ENCODE data around the gene UBE2O.

Gene UBE2O

DNA sequence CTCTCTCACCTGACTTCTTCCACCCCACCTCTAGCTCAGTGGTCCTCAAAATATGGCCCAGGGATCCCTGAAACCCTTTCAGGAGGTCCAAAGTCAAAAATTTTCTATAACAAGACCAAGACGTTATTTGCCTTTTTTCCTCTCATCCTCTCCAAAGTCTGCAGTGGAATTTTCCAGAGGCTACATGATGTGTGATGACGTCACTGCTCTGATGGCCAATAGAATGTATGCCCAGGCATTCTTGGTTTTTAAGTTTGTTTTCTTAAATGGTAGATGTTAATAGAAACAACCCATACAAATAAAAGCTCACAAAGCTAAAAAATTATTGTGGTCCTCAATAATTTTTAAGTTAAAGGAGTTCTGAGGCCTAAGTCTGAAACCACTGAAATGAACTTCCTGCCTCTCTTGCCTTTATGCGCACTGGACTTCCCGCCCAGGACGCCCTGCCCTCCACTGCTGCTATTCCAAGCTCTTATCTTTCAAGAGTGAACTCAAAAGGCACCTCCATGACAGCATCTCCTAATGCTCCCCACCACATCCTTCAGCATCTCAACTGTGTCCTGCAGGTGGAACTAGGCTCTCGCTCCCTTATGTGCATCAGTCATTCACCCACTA, 13.5 kb downstream of the UBE2O start:
- no peak for DNase-seq (ENCODE audit: low read depth)

DNA sequence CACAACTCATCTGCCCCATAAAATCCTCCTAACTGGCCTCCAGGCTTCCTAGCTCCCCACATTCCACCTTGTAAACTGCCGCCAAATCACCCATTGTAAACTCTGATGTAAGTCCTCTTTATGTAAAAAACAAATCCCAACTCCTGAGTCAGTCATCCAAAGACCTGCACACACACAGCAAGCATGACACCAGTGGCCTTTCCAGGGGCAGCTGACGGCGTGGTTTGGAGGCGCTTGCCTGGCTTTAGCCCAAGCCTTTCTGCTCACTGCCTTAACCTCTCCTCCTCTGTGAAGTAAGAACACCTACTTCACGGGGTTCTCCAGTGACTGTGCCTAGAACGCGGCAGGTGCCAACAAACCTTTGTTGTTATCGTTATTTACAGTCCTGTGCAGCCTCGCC, 14.0 kb downstream of the UBE2O start:
- DNase-seq (ENCODE audit: low read depth), result no peak

DNA sequence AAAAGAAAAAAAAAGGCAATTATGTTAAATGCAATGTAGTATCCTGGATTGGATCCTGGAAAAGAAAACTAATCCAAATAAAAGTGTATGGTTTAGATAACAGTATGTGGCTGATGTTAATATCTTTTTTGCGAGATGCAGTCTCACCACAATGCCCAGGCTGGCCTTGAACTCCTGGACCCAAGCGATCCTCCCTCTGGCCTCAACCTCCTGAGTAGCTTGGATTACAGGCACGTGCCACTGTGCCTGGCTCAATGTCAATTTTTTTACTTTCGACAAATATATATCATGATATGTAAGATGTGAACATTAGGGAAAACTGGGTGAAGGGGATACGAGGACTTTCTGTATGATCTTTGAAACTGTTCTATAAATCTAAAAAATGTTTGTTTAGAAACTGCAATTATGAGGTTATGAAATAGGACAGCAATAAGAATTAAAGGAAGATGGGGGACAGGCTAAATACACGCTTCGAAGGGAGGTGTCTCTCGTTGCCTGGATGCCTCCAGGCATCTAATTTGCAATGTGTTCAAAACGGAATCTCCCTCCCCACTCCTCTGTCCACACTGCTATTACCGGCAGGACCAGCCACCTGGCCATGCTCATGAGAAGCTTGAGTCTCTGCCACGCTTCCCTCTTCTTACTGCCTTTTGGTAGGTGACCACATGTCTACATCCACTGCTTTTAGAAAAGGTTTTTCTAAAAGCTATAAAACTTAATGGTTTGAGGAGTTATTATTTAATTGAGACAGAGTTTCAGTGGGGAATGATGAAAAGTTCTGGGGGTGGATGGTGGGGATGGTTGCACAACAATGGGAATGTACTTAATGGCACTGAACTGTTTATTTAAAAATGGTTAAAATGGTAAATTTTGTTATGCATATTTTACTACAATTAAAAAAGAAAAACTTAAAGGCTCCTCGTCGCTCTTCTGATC, 15.2 kb downstream of the UBE2O start:
- DNase-seq (ENCODE audit: low read depth), result no peak

DNA sequence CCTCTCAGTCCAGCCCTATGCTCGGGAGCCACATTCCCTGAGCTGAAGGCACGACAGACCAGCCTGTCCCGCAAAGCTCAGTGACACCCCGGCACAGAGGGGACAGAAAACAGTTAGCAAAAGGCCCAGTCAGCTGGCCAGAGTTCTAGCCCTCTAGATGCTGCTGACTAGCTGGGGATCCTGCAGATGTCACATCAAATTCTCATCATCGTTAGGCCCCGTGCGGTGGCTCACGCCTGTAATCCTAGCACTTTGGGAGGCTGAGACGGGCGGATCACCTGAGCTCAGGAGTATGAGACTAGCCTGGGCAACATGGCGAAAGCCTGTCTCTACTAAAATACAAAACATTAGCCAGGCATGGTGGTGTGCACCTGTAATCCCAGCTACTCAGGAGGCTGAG, 17.2 kb downstream of the UBE2O start:
- no peak for DNase-seq (ENCODE audit: low read depth)

DNA sequence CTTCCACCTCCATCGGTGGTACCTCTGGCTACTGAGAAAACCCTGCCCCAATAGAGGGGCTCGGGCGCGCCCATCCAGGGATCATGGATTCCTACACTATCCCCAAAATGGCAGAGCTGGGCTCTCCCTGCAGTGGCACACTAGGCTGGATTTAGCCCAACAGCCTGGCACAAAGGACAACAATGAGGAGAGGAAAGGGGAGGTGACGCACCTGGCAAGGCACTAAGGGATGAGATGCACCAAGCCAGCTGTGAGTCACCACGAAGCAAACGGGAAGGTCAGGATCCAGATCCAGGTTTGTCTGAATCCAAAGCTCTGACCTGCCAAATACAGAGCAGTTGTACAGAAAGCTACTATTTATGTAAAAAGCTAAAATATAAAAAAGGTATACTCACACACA, 18.1 kb downstream of the UBE2O start:
- no peak for DNase-seq (ENCODE audit: low read depth)

DNA sequence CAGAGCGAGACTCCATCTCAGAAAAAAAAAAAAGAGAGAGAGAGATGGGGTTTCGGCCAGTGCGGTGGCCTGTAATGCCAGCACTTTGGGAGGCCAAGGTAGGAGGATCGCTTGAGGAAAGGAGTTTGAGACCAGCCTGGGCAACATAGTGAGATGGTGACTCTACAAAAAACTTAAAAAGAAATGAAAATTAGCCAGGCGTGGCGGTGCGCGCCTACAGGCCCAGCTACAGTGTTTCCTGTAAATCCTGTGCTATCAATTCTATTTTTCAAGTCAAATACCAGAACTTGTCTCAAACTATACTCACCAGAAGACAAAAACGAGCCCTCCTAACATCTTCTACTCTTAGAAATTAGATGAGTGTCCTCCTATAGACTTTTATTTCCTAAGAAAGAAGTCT, 19.3 kb downstream of the UBE2O start:
- no peak for DNase-seq (ENCODE audit: low read depth)

DNA sequence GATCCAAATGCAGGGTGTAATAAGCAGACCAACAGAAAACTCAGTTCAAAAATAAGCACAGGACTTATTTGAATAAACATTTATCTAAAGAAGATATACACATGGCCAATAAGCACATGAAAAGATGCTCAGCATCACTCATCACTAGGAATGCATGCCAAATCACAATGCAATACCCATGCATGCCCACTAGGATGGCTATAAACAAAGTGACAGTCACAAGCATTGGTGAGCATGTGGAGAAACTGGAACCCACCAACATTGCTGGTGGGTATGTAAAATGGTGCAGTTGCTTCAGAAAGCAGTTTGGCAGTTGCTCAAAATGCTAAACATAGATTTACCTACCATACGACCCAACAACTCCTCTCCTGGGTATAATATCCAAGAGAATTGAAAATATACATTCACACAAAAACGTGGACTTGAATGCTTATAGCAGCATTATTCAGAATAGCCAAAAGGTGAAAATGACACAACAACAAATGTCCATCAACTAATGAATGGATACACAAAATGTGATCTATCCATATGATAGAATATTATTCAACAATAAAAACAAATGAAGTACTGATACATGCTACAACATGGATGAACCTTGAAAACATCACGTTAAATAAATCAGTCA, 20.1 kb downstream of the UBE2O start:
- no peak for DNase-seq (ENCODE audit: low read depth)

DNA sequence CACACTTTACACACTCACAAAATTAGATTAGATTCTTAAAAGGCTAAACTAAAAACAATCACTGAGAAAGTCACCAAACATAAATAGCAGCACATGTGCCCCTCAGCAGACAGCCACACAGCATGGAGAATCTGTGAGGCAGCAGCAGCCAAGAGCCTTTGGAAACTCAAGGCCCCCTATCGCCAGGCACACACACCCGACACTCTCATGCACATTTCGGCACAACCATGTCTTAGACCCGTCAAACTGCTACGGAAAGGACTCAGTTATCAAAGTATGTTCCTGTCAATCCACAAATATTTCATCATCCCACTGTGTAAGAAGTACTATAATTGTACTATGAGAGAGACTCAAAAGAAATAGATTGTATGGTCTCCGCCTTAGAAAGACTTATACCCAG, 20.9 kb downstream of the UBE2O start:
- DNase-seq (ENCODE audit: low read depth), result no peak

DNA sequence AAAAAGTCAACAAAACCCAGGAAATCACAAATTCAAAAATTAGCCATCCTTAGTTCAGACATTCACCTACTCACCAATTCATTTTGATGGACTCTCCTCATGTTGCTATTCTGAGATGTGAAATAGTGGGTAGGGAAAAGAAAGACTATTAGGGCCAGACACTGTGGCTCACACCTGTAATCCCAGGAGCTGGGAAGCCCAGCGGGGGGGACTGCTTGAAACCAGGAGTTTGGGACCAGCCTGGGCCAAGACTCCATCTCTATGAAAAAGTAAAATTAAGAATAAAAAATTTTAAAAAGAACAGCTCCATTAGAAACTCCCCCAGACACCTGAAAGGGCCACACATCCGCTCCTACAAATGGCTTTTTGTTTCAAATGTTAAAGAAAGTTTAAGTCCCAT, 21.4 kb downstream of the UBE2O start:
- no peak for DNase-seq (ENCODE audit: low read depth)

DNA sequence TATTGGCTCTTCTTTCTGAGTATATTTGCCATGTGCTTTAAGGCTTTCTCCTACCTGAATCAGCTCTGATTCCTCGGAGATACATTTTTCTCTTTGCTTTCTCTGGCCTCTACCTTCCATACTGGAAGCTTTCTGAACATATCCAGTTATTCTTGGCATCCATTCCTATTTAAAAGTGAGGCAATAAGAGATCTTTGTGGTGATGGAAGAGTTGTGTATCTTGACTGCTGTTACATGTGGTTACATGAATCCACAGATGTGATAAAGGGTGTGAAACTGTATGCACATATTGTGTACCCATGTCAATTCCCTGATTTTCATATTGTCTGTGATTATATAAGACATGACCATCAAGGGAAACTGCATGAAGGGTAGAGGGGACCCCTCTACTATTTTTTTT, 24.4 kb downstream of the UBE2O start:
- DNase-seq (ENCODE audit: low read depth), result no peak

DNA sequence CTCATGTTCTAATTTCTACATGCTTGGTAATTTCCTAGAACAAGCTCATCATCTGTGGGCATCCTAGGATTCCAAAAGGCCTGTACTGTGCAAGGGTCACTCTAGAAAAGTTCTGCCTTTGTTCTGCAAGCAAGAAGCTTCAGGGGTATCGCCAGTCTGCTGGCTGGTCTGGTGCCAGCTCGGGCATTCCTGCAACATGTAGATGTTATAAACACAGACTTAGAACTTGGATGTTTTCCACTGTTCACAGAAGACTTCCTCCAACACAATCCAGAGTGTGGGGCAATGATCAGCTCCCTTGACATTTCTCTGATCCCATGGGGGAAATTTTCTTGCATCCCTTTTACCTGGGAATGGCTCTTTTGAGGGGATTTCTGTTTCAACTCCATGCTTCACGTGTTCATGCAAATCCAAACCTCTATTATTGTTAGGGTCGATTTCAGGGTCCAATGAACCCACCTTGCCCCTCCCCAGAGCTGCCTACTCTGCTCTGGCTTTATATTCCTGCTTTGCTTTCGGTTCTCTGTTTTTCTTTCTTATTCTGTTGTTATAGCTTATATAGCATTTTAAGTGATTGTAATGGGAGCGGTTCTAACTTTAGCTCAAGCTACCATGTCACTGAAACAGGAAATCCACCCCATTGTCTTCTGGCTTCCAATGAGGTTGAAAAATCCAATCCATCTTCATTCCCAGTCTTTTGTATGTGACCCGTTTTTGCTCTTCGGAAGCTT, 25.3 kb downstream of the UBE2O start:
- DNase-seq (ENCODE audit: low read depth), result no peak

DNA sequence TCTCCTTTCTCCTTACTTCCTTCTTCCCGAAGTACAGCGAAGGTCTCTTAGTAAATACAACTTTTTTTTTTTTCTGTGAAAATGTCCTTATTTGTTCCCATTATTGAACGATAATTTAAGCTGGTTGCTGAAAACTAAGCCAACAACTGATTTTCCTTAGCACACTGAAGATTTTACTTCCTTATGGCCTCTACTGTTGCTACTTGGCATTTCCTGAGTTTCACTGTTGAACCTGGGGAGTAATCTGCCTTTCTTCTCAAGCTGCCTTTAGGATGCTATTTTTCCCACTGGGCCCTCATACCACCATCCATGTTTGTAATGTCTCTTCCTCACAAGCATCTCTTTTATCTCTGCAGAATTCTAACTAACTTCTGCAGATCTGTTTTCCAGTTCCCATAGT, 26.1 kb downstream of the UBE2O start:
- DNase-seq (ENCODE audit: low read depth), result no peak

DNA sequence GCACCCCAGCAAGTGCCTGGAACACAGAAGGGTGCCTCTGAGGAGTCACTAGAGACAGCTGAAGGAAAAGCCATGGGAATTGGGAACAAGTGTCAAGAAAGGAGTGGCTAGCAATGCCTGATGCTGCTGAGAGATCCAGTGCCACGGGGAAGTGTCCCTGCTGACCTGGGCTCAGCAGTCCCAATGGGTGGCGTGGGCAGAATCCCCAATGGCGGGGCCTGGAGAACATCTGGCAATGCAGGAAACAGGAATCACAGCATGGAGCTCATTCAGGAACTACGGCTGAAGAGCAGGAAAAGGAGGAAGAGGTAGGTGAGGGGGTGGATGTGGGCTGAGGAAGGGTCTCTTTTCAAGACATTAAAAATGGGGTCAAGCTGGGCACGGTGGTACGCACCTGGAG, 30.1 kb downstream of the UBE2O start:
- DNase-seq (ENCODE audit: low read depth), result no peak

DNA sequence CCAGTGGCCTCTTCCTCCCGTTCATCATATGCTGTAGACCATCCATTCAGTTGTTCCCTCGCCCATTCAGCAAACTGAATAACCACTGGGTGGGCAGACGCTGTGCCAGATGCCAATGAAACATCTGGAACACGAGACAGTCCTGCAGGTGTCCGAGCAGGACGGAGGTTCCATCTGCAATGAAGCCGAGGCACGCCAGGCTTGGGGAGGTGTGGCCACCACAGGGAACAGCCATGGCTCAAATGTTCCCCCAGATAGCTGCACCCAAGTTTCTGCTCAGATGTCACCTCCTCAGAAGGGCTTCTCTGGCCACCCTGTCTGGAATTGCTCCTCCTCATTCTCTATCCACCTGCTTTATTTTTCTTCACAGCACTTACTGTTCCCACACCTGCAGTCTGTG, 30.5 kb downstream of the UBE2O start:
- DNase-seq (ENCODE audit: low read depth), result no peak

DNA sequence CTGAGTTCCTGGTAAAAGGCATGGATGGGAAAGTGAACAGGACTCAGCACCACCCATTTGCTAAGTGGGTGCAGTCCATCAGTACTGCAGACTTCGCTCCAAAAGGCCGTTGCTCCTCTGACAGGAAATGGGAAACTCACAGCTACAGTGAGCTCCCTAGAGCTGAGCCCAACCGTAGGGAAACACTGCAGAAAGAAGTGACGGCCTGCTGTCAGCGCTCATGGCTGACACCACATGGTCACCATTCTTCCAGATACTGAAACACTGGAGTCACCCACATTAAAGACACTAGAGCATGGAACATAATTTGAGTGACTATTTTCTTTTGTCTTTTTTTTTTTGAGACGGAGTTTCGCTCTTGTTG, 31.9 kb downstream of the UBE2O start:
- no peak for DNase-seq (ENCODE audit: low read depth)

DNA sequence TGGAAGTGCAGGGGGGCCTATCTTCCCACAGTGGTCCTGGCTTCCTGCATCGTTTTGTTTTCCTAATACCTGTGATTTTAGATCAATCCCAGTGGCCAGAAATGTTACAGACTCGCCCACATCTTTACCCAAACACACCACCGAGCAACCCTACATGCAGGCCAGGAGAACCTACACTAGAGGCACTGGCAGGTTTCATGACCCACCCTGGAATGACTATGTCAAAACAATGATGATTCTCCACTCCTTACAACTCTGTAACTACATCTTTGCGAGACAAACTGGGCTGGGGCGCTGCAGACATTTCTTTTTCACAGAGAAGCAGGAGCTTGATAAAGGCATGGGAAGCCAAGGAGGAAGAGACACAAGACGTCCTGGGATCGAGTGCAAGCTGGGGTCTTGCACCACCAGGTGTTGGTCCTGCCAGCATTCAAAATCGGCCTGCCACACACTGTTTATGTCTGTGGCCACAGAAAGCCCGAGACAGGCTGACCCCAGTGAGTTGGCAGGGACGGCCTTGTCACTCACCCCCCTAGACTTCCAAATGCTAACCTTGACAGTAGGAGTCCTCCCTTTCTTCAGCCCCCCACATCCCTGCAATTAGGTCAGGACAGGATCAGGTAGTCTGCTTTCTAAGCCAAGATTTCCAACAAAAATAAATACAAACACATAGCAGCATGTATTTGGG, 32.5 kb downstream of the UBE2O start:
- no peak for DNase-seq (ENCODE audit: low read depth)

DNA sequence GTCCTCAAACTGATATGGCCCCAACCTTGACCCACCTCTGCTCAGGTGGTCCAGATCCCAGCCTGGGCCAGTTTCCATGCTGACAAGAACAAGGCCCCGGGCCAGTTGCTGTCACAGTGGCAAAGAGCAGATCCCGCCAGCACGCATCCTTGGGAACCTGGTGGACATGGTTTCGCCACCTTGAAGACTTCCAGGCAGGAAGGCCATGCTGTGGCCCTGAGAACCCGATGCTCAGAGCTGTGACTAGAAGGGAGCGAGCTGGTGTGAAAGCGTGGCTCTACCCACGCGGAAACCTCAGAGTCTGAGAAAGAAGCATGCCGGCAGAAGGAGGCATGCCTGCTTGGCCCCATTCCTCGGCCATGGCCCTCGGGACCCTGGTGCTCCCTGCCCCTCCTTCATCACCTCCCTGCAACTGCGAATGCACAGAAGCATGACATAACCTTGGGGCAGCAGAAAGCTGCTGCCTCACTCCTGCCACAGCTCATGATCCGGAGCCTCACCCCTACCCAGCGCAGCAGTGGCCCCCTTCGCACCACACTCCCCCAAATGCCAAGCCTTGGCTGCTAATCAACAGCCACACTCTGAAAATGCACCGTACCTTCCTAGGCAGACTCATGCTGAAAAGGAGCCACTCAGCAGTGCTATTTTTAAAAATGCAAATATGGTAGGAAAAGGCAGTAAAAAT, 33.2 kb downstream of the UBE2O start:
- DNase-seq (ENCODE audit: low read depth), result no peak

DNA sequence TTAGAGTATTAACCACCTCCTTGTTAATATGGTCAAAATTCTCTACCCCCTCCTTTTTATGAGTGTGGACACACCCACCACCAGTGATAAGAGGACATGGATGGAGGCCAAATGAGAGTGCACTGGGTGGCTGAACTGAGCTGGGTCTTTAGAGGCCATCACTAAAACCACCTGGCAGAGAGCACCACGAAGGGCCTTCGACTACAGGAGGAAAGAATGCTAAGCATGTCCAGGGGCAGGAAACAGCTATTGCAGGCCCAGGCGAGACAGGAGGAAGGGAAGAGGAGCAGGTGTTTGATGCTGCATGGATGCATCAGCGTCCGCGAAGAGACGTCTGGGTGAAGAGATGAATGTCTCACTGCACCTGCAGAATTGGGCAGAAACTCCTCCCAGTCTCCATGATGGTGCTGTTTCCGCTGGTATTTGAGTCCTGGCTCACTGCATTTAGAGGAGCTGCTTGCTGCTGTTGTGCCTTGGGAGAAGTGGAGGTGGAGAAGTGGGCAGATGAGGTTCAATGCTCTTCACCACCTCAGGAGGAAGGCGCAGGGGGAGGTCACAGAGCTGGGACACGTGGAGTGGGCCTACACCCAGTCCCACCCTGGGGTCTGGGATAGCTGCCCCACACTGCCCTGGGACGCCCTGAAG, 35.3 kb downstream of the UBE2O start:
- no peak for DNase-seq (ENCODE audit: low read depth)

DNA sequence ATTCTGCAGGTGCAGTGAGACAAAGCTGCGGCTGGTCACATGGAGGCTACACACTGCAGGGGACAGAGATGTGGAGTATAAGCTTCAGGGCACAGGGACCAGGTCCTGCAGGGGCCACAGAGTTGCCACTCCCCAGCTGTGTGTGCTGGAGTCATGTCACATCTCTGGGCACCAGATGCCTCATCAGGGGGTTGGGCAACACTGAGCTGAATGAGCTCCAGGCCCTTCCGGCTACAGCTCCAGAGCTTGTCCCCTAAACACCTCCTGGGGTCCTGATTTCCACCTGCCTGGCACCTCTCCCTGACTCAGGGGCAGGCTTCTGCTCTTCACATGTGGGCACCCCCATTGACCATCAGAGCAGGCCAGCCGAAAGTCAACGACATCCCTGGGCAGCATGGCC, 36.1 kb downstream of the UBE2O start:
- DNase-seq (ENCODE audit: low read depth), result no peak

DNA sequence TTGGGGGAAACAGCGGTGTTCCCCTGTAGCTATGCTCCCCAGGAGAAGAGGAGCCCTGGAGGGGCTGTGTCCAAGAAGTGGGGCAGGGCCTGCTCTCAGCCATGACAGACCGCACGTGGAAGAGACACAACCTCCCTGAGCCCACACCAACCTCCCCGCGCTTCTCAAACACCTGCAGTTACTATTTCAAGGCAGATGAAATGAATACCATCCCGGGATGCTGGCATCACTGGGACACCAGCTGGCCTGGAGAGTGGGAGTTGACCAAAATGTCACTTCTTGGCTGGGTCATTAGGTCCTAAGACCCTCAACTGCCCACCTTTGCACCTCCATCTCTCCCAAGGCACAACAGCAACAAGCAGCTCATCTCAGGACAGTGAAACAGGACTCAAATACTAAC, 36.5 kb downstream of the UBE2O start:
- no peak for DNase-seq (ENCODE audit: low read depth)

DNA sequence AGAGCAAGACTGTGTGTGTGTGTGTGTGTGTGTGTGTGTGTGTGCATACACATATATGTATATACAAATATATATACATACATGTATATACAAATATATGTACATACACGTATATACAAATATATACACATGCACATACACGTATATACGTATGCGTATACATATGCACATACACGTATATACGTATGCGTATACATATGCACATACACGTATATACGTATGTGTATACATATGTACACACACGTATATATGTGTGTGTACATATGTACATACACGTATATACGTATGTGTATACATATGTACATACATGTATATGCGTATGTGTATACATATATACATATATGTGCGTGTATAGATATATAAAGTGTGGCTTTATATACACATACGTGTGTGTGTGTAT, 37.2 kb downstream of the UBE2O start:
- DNase-seq (ENCODE audit: low read depth), result no peak

Measured in stimulated activated CD8-positive, alpha-beta memory T cell treated with anti-CD3 and anti-CD28 coated beads, Interleukin-7, amount 100 ng/mL, for 24 hours (primary cell).